ENCODE results near the gene TTC17.

- TF ChIP-seq, protein P1, sequence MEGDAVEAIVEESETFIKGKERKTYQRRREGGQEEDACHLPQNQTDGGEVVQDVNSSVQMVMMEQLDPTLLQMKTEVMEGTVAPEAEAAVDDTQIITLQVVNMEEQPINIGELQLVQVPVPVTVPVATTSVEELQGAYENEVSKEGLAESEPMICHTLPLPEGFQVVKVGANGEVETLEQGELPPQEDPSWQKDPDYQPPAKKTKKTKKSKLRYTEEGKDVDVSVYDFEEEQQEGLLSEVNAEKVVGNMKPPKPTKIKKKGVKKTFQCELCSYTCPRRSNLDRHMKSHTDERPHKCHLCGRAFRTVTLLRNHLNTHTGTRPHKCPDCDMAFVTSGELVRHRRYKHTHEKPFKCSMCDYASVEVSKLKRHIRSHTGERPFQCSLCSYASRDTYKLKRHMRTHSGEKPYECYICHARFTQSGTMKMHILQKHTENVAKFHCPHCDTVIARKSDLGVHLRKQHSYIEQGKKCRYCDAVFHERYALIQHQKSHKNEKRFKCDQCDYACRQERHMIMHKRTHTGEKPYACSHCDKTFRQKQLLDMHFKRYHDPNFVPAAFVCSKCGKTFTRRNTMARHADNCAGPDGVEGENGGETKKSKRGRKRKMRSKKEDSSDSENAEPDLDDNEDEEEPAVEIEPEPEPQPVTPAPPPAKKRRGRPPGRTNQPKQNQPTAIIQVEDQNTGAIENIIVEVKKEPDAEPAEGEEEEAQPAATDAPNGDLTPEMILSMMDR (IDR thresholded peaks at IDR 0.05) = no peak
- no peak for TF ChIP-seq POLR2AphosphoS5 (IDR thresholded peaks at IDR 0.05)
- TF ChIP-seq POLR2A (IDR thresholded peaks at IDR 0.05) = no peak
These were observed 156.4 kb downstream of the TTC17 start for GRCh38 chr11:43515090-43515489.
